Subcutaneous adipose tissue (tissue), 4 donors: ENCODE results near the gene COL5A2. TPM values are rescaled to one million over a fixed set of nuclear protein-coding genes. Genes with fewer than 3 reads are reported as not detected.

Experiments
- CTCF ChIP-seq: fragments of 450-650 bp; IDR thresholded peaks from one replicate; pipeline ENCODE4 v1.5.1; 2016; ENCODE audit warnings: low read depth, mild to moderate bottlenecking, control low read depth, antibody characterized with exemption, moderate library complexity
- total RNA-seq, 4 donors: library from RNA; depleted of rRNA; stranded (reverse); fragments of >200 nt; gene quantifications; one replicate each; pipeline ENCODE4 v1.1.0, GENCODE V29; 2016

COL5A2 gene
- total RNA-seq, 4 donors from 2014 or later, result 61.8 to 146 (median 97.2) TPM

DNA sequence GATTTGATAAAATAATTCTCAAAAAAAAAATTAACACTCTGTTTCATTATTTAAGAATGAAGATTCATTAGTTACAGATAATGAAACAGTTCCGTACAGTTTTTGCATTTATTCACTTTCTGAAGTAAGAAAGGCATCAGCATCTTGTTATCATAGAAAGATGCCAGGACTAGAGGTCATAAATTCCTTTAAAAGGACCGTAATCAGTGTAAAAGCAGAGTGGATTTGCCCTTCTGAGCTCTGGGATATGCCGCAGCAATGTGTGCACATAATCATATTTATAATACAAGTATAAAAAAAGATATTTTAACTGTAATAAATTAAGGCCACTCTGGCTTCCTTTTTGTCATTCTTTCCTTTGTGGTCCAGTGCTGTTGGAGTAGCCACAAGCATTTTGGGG is 37.5 kb upstream of the COL5A2 start:
- no peak for TF ChIP-seq CTCF

- TF ChIP-seq CTCF, result no peak
Measured at GRCh38 chr2:189214484-189214883, 34.9 kb upstream of the COL5A2 start.

GRCh38 chr2:189213250-189213649 is 33.7 kb upstream of the COL5A2 start:
- no peak for TF ChIP-seq CTCF

- no peak for TF ChIP-seq CTCF
Measured at GRCh38 chr2:189210250-189211087, 30.9 kb upstream of the COL5A2 start.

GRCh38 chr2:189208254-189208653 is 28.7 kb upstream of the COL5A2 start:
- no peak for TF ChIP-seq CTCF

GRCh38 chr2:189204322-189204941 is 24.9 kb upstream of the COL5A2 start:
- TF ChIP-seq CTCF, result no peak

- no peak for TF ChIP-seq CTCF
Measured at GRCh38 chr2:189203177-189203799, 23.7 kb upstream of the COL5A2 start.
